ENCODE data around the gene PAX7. TPM values are rescaled to one million over a fixed set of nuclear protein-coding genes. Genes with fewer than 3 reads are reported as not detected.

Gene PAX7
- total RNA-seq, 2 experiments from 2014 or later: not detected

GRCh38 chr1:18658831-18659230 lies 28.2 kb downstream of the PAX7 start:
- Mint-ChIP-seq H3K27me3 (no peaks in the 10 kb centered on the region), H3K9me3 (no peaks in the 10 kb centered on the region), H3K36me3 (ENCODE audit: low read depth) (no peaks in the 10 kb centered on the region), H3K4me1 (ENCODE audit: low read depth) (peaks cover 43% of the 10 kb centered on the region), H3K27ac (no peak overlapping the region), H3K4me3 (no peak overlapping the region)
- no peak overlapping the region for H3K4me3 ChIP-seq (ENCODE audit: low read length)
- intact Hi-C loops (cut with DNase I, micrococcal nuclease): no loop called here
- ATAC-seq (ENCODE audit: poor library complexity) (no peak), DNase-seq (no peak)
- peaks cover 31% of the 10 kb centered on the region for H3K4me1 ChIP-seq (ENCODE audit: insufficient read depth, low read length)
- no peak for TF ChIP-seq CTCF (IDR thresholded peaks at IDR 0.05)
- H3K36me3 ChIP-seq (ENCODE audit: insufficient read depth, low read length): no peaks in the 10 kb centered on the region
- ChIA-PET CTCF (no interaction called here), POLR2A (no interaction called here)
- peaks cover 0 to 4% of the 10 kb centered on the region in 2 experiments for H3K9me3 ChIP-seq (ENCODE audit: control insufficient read depth in 1 of 2, insufficient read depth in 1 of 2, low read length in 2 of 2)
- no peak overlapping the region for H3K27ac ChIP-seq (ENCODE audit: low read depth in 1 of 2, low read length in 2 of 2)
- H3K27me3 ChIP-seq (ENCODE audit: control insufficient read depth in 1 of 2, insufficient read depth in 2 of 2, low read length in 2 of 2): peaks cover 0 to 4% of the 10 kb centered on the region in 2 experiments

- DNase-seq (no peak), ATAC-seq (ENCODE audit: poor library complexity) (no peak)
- TF ChIP-seq CTCF (IDR thresholded peaks at IDR 0.05): no peak
- no peak overlapping the region for H3K27ac Mint-ChIP-seq
- peaks cover 30% of the 10 kb centered on the region for H3K4me1 Mint-ChIP-seq (ENCODE audit: low read depth)
- intact Hi-C loops (cut with DNase I, micrococcal nuclease): no loop called here
- Histone ChIP-seq H3K36me3 (ENCODE audit: insufficient read depth, low read length) (no peaks in the 10 kb centered on the region), H3K4me1 (ENCODE audit: insufficient read depth, low read length) (peaks cover 17% of the 10 kb centered on the region), H3K4me3 (ENCODE audit: low read length) (no peak overlapping the region), H3K27ac (ENCODE audit: low read depth in 1 of 2, low read length in 2 of 2) (no peak overlapping the region), H3K27me3 (ENCODE audit: control insufficient read depth in 1 of 2, insufficient read depth in 2 of 2, low read length in 2 of 2) (peaks cover 0 to 3% of the 10 kb centered on the region in 2 experiments), H3K9me3 (ENCODE audit: control insufficient read depth in 1 of 2, insufficient read depth in 1 of 2, low read length in 2 of 2) (no peaks in the 10 kb centered on the region)
- H3K4me3 Mint-ChIP-seq: no peak overlapping the region
- no peaks in the 10 kb centered on the region for H3K36me3 Mint-ChIP-seq (ENCODE audit: low read depth)
- ChIA-PET CTCF (no interaction called here), POLR2A (no interaction called here)
- no peaks in the 10 kb centered on the region for H3K9me3 Mint-ChIP-seq
- H3K27me3 Mint-ChIP-seq: no peaks in the 10 kb centered on the region
Observed at GRCh38 chr1:18661404-18662285, 31.0 kb downstream of the PAX7 start.

GRCh38 chr1:18662286-18662639 lies 31.6 kb downstream of the PAX7 start:
- Histone ChIP-seq H3K36me3 (ENCODE audit: insufficient read depth, low read length) (no peaks in the 10 kb centered on the region), H3K9me3 (ENCODE audit: control insufficient read depth in 1 of 2, insufficient read depth in 1 of 2, low read length in 2 of 2) (no peaks in the 10 kb centered on the region), H3K27me3 (ENCODE audit: control insufficient read depth in 1 of 2, insufficient read depth in 2 of 2, low read length in 2 of 2) (peaks cover 0 to 3% of the 10 kb centered on the region in 2 experiments), H3K4me3 (ENCODE audit: low read length) (no peak overlapping the region), H3K4me1 (ENCODE audit: insufficient read depth, low read length) (peaks cover 21% of the 10 kb centered on the region), H3K27ac (ENCODE audit: low read depth in 1 of 2, low read length in 2 of 2) (no peak overlapping the region)
- no peak overlapping the region for H3K4me3 Mint-ChIP-seq
- ATAC-seq (ENCODE audit: poor library complexity) (no peak), DNase-seq (no peak)
- intact Hi-C loops (cut with DNase I, micrococcal nuclease): no loop called here
- no peaks in the 10 kb centered on the region for H3K36me3 Mint-ChIP-seq (ENCODE audit: low read depth)
- CTCF ChIA-PET: no interaction called here
- H3K27me3 Mint-ChIP-seq: no peaks in the 10 kb centered on the region
- no peaks in the 10 kb centered on the region for H3K9me3 Mint-ChIP-seq
- TF ChIP-seq CTCF (IDR thresholded peaks at IDR 0.05): no peak
- peaks cover 32% of the 10 kb centered on the region for H3K4me1 Mint-ChIP-seq (ENCODE audit: low read depth)
- H3K27ac Mint-ChIP-seq: no peak overlapping the region
- POLR2A ChIA-PET: no interaction called here
